Renal pelvis (tissue), 4 donors: Measurements from ENCODE around the gene APP. TPM values are rescaled to one million over a fixed set of nuclear protein-coding genes. Genes with fewer than 3 reads are reported as not detected.

Experiments
- DNase-seq: peaks from one replicate; pipeline ENCODE4 v3.0.0-alpha.2; 2013
- polyA plus RNA-seq, 3 donors: library from polyadenylated mRNA; unstranded; fragments of 120-200 nt; gene quantifications; one replicate each; pipeline ENCODE4 v1.2.1, GENCODE V29; 2013; ENCODE audit not compliant: insufficient read length in 3 of 3

Gene APP
- polyA plus RNA-seq, 3 donors = 807 to 871 (median 813) TPM

DNA sequence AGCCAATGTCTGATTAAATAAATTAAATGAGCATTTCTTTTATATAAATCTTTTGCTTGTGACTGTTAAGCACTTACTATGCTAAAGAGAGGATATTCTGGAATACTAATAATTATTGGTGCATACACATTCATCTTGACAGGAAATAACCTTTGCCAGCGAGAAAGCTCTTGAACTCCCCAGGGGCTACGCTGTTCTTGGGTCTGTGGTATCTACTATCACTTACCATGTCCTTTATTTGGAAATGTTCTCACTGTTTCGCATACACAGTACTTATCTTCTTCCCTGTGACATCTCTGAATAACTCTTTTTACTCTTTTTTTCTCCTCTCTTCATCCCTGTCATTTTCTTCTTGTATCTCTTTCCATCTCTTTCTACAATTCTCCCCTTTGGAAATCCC is 257.1 kb downstream of the APP start:
- DNase-seq = no peak

- DNase-seq = no peak
These were observed 258.2 kb downstream of the APP start for GRCh38 chr21:25912402-25912746.

GRCh38 chr21:25911730-25912401 is 258.7 kb downstream of the APP start:
- no peak for DNase-seq

DNA sequence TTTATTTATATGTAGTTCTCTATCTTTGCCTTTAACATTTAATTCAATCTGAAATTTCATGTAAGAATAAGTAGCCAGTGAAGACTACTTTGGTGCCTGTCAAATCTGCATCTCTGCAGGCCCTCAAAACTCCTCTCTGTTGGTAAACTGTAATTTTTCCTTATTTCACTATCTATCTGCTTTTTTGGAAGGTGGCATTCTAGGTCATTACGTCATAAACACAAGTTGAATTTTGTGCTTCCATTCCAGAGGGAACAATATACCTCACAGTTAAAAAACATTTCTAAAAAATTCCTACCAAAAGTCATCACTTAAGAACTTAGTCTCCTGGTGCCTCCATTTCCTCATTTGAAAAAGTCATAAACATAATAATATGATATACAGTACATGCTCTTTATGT is 259.8 kb downstream of the APP start:
- DNase-seq = no peak

GRCh38 chr21:25909341-25909740 is 261.2 kb downstream of the APP start:
- DNase-seq = no peak

DNA sequence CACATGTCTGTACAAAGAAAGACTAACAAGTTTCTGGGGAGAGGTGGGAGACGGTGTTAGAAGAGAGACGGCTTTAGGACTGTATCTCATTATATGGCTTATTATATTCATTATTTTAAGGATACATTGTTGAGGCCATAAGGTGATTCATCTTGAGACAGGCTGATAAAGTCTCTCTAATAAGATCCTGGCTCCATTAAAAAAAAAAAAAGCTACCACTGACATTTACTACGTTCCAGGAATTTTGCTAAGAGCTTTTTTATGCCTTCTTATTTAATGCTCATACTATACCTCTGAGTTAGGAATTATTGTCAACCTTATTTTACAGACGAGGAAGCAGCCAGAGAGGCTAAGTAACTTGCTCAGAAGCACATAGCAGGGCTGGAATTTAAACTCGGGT is 262.1 kb downstream of the APP start:
- DNase-seq = no peak

- no peak for DNase-seq
These were observed 262.8 kb downstream of the APP start for GRCh38 chr21:25907573-25908275.

- no peak for DNase-seq
These were observed 264.0 kb downstream of the APP start for GRCh38 chr21:25906587-25906986.

- no peak for DNase-seq
These were observed 265.4 kb downstream of the APP start for GRCh38 chr21:25905126-25905525.

GRCh38 chr21:25904044-25904695 is 266.4 kb downstream of the APP start:
- no peak for DNase-seq

GRCh38 chr21:25903607-25904006 is 267.0 kb downstream of the APP start:
- DNase-seq = peak; percentile 43

DNA sequence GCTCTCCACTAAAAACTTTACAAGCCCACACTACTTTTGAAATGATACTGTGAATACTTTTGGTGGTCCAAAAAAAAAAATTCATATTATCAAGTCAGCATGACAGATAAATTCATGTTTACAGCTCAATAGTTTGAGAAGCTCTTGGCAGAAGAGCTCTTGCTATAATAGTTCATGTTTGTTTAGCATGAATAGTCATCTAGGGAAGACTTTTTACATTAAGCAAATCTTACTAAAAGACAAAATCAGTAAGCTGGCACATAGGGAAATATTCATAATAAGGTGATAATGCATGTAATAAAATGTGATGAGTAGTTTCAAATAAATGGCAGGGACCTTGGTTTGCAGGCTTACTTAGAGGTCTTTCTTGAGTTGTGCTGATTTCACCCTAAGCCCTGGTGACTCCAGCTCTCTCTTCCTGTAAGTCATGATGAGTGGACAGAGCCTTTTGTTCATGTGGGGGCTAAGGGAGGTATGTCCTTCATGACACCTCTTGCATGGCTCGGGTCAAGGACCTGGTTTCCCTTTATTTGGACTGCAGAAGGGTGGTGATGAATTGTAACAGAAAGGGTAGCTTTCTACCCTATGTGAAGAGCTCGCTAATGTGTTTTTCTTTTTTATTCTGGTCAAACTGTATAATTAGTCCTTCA is 269.1 kb downstream of the APP start:
- DNase-seq = no peak

DNA sequence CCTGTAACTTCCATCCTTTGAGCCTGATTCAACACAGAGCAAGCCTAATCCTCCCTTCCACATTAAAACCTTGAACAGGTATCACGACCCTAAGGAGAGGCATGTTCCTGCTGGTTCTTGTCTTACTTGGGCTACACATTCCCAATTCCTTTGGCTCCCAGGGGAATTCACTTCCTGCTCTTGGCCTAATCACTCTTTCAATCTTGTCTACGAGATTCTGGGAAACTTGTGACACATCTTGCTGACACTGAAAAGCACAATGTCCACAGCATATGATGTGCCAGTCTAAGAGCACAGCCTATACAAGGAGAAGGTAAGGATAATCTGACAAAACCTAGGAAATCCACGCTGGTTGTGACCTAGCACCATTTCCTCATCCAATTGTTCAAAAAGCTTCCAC is 271.9 kb downstream of the APP start:
- no peak for DNase-seq

DNA sequence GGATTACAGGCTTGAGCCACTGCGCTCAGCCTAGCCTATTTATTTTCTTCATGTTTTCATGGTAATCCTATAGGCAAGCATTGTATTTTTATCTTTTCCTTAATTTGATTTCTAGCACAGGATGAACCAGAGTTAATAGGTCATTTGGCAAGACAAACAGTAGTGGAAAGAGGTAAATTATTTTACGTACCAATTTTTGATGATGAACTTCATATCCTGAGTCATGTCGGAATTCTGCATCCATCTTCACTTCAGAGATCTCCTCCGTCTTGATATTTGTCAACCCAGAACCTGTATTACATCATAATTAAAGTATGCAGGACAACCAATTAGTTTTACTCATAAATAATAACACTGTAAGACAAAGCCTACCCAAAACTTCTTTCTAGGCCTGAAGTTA is 273.2 kb downstream of the APP start:
- no peak for DNase-seq

DNA sequence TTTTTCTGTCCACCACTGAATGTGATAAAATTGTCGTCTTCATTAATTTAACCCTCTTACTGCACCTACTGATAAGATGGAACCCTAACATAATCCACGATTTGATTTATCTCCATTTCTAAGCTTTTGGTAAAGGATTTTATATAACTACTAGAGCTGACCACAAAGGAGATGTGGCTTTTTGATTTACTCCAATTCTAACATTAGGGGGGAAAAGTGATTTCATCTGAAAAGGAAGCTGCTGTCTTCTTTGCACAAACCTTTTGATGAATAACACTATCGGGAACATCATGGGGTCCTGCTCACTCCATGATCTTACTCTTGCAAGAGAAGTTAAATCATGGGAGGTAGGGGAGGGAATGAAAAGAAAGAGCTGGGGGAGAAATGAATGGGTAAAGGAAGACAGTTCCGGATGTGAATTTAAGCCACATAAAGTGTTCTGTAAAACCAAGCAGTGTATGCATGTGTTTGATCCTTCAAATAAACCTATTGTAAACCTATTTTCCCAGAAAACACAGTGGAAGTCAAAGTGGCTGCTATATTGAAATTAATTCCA is 274.0 kb downstream of the APP start:
- no peak for DNase-seq

DNA sequence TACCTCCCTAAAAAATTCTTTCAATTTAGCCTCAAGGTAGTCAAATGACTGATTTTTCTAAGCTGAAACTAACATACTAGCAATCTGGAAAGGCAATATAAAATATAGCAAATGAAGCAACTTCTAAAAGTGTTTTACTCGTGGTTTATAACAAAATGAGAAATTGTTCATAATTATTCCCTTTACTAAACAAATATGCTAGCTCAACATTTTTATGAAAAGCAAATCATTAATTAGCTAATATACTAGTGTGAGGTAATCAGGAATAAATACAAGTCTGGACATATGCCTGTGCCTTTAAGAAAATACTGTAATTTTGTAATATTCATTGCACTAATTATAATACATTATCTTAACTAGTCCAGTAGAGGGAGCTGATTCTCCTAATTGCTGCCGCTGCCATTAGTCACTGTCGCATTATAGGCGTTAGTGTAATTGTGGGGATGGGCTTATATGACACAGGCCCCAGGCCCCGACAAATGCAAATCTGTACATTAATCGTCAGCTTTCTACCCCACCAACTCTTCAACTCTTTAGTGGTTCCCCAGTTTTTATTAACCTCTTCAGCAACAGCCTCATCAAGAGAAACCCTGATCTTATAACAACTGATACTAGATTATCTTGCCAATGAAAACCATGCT is 274.9 kb downstream of the APP start:
- peak; percentile 27 for DNase-seq

DNA sequence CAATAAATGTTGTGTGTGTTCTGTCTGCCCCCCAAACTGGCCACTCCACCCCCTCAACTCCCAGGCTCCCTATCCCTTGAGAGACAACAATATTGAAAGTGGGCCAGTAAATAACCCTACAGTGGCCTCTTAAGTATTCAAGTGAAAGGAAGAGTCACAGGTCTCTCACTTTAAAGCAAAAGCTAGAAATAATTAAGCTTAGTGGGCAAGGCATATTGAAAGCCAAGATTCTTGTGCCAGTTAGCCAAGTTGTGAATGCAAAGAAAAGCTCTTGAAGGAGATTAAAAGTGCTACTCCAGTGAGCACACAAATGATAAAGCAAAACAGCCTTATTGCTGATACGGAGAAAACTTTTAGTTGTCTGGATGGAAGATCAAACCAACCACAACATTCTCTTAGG is 277.4 kb downstream of the APP start:
- no peak for DNase-seq

- no peak for DNase-seq
These were observed 279.0 kb downstream of the APP start for GRCh38 chr21:25891596-25891995.

- DNase-seq = no peak
These were observed 280.6 kb downstream of the APP start for GRCh38 chr21:25890001-25890400.

- DNase-seq = no peak
These were observed 281.9 kb downstream of the APP start for GRCh38 chr21:25888711-25889110.

DNA sequence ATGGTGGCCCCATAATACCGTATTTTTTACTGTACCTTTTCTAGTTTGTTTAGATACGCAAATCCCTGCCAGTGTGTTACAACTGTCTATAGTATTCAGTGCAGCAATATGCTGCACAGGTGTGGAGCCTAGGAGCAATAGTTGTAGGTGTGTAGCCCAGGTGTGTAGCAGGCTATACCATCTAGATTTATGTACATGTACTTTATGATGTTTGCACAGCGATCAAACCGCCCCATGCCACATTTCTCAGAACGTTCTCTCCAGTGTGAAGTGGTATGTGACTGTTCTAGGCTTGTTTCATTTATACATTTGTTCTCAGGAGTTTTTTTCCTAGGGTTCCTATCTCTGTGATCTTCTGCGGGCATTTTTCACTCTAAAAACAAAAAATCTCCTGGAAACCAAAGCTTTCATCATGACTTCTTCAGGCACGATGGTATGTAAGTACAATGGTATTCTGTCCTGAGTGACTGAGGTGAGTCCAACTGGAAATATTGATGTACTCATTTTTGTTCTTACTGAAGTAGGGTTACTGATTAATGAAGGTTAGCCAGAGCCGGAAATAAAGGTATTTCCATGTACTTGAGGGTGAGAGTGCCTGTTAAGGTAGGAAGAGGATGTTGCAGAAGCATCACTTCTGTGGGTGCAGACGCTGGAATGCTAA is 282.8 kb downstream of the APP start:
- peak; percentile 26 for DNase-seq

DNA sequence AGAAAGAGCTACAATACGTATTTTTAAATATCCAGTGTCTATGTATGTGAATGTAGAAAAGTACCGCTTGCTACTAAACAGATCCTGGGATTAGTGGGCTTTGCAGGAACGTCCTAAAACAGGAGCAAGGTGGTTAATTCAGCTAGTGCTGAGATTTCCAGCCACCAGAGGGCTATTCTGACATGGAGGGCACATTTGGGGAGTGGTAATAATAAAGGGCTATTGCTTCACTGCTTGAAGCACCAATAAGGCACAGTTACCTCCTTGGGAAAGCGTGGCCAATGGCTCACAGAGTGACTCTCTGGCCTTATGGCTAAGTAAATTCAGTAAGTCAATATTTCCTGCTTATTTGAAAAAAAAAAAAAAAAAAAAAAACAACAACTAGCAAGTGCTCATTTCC is 283.4 kb downstream of the APP start:
- no peak for DNase-seq
